PC-9 (cell line): ENCODE results near the gene TNFRSF1B. TPM values are rescaled to one million over a fixed set of nuclear protein-coding genes. Genes with fewer than 3 reads are reported as not detected.

Experiments used
- BruUV-seq: library from RNA; stranded (reverse); fragments of 400-500 nt; replicated peaks from 2 replicates; lab custom pipeline; 2021; lab: Mats Ljungman, UMichigan
- CTCF ChIA-PET: fragments of 300-600 bp; sonication (Branson Sonifier 250); formaldehyde crosslinking; loops from one replicate; lab custom pipeline; 2022; ENCODE audit warnings: antibody characterized with exemption; lab: Charles Lee
- POLR2A ChIA-PET: fragments of 300-600 bp; sonication (Branson Sonifier 250); formaldehyde crosslinking; loops from one replicate; lab custom pipeline; 2022; ENCODE audit warnings: antibody characterized with exemption; ENCODE audit not compliant: unreplicated experiment; lab: Charles Lee
- DNase-seq, 2 experiments: peaks; one replicate each; pipeline versions ENCODE4 v3.0.0 to v3.0.0-alpha.2; 2015 to 2022; ENCODE audit warnings: mixed read lengths in 1 of 2
- H2AFZ ChIP-seq: fragments of 200-600 bp; sonication (generic); 2 replicates; pipeline ENCODE4 v1.8.1; 2017; ENCODE audit warnings: antibody characterized with exemption
- H3F3A ChIP-seq: fragments of 200-600 bp; sonication (generic); 2 replicates; pipeline ENCODE4 v1.8.1; 2017; ENCODE audit warnings: antibody characterized with exemption, mild to moderate bottlenecking, low read depth; ENCODE audit not compliant: insufficient read depth
- H3K27ac ChIP-seq: fragments of 200-600 bp; sonication (generic); 2 replicates; pipeline ENCODE4 v1.6.1; 2016; ENCODE audit warnings: mixed run types
- H3K27me3 ChIP-seq: fragments of 200-600 bp; sonication (generic); 2 replicates; pipeline ENCODE4 v1.6.1; 2016; ENCODE audit warnings: low read depth, mixed run types; ENCODE audit not compliant: insufficient read depth
- H3K36me3 ChIP-seq: fragments of 200-600 bp; sonication (generic); 2 replicates; pipeline ENCODE4 v1.6.1; 2016; ENCODE audit warnings: low read depth, mixed run types
- H3K4me1 ChIP-seq: fragments of 200-600 bp; sonication (generic); replicated peaks from 2 replicates; pipeline ENCODE4 v1.6.1; 2016; ENCODE audit warnings: mixed run types; ENCODE audit not compliant: insufficient read depth
- H3K4me2 ChIP-seq: fragments of 200-600 bp; sonication (generic); 2 replicates; pipeline ENCODE4 v1.6.1; 2017; ENCODE audit warnings: mixed run types
- H3K4me3 ChIP-seq: fragments of 200-600 bp; sonication (generic); 2 replicates; pipeline ENCODE4 v1.6.1; 2016; ENCODE audit warnings: mixed run types
- H3K79me2 ChIP-seq: fragments of 200-600 bp; sonication (generic); 2 replicates; pipeline ENCODE4 v1.6.1; 2017; ENCODE audit warnings: low read depth, mixed run types
- H3K9me2 ChIP-seq: fragments of 200-600 bp; sonication (generic); 2 replicates; pipeline ENCODE4 v1.8.1; 2017; ENCODE audit warnings: mild to moderate bottlenecking; ENCODE audit not compliant: insufficient read depth
- H3K9me3 ChIP-seq: fragments of 200-600 bp; sonication (generic); 2 replicates; pipeline ENCODE4 v1.8.1; 2016; ENCODE audit warnings: low read depth; ENCODE audit not compliant: insufficient read depth
- H4K20me1 ChIP-seq: fragments of 200-600 bp; sonication (generic); 2 replicates; pipeline ENCODE4 v1.8.1; 2017; ENCODE audit not compliant: insufficient read depth
- EZH2 ChIP-seq: fragments of 200-600 bp; sonication (generic); IDR thresholded peaks from 2 replicates; pipeline ENCODE4 v1.8.0; 2017; ENCODE audit warnings: antibody characterized with exemption, low read depth
- intact Hi-C: fragments of 100-400 bp; cut with micrococcal nuclease; formaldehyde crosslinking; loops from one replicate; pipeline ENCODE4 v1.10.0; 2022; ENCODE audit not compliant: unreplicated experiment
- total RNA-seq: library from RNA; stranded (reverse); gene quantifications from 2 replicates; pipeline ENCODE4 v1.2.3, GENCODE V29; 2021
- TF ChIP-seq, protein P1 (sequence below): fragments of 200-600 bp; sonication (generic); conservative IDR thresholded peaks from 2 replicates; pipeline ENCODE4 v1.6.1; 2017; ENCODE audit warnings: mixed run types, antibody characterized with exemption, mild to moderate bottlenecking, moderate library complexity

TNFRSF1B gene
- total RNA-seq, 1 experiment from 2014 or later: 2.7 TPM

- ChIA-PET POLR2A (no interaction called here), CTCF (no interaction called here)
- BruUV-seq: no TSS peak
- Histone ChIP-seq H3K4me1 (peaks cover 9% of the 10 kb centered on the region), H3K79me2 (no peaks in the 10 kb centered on the region), H4K20me1 (no peaks in the 10 kb centered on the region), H3K9me2 (no peaks in the 10 kb centered on the region), H3K4me2 (no peak overlapping the region), H3K27ac (no peak overlapping the region), H3K36me3 (no peaks in the 10 kb centered on the region), H3F3A (no peaks in the 10 kb centered on the region), H3K9me3 (no peaks in the 10 kb centered on the region), H3K27me3 (no peaks in the 10 kb centered on the region), H2AFZ (no peak overlapping the region), H3K4me3 (no peak overlapping the region)
- intact Hi-C loops: no loop called here
- no peak for DNase-seq
- TF ChIP-seq, protein P1, sequence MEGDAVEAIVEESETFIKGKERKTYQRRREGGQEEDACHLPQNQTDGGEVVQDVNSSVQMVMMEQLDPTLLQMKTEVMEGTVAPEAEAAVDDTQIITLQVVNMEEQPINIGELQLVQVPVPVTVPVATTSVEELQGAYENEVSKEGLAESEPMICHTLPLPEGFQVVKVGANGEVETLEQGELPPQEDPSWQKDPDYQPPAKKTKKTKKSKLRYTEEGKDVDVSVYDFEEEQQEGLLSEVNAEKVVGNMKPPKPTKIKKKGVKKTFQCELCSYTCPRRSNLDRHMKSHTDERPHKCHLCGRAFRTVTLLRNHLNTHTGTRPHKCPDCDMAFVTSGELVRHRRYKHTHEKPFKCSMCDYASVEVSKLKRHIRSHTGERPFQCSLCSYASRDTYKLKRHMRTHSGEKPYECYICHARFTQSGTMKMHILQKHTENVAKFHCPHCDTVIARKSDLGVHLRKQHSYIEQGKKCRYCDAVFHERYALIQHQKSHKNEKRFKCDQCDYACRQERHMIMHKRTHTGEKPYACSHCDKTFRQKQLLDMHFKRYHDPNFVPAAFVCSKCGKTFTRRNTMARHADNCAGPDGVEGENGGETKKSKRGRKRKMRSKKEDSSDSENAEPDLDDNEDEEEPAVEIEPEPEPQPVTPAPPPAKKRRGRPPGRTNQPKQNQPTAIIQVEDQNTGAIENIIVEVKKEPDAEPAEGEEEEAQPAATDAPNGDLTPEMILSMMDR: no peak
- TF ChIP-seq EZH2: no peak
Observed at GRCh38 chr1:12188657-12189327, 22.0 kb downstream of the TNFRSF1B start.

DNA sequence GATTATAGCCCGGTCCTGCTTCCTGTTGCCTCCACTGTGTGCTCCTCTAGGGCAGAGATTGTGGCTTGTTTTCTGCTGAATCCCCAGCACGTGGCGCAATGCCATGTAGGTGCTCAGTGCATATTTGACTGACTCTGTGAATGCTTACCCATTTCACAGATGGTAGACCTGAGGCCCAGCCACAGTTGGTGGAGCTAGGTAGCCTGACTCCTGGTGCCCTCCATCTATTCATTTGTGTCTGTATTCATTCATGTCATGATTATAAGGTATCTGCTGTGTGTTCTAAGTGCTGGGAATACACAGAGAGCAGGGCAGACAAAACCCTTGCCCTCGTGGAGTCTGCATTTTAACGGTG is 22.5 kb downstream of the TNFRSF1B start:
- H3K27ac ChIP-seq: no peak overlapping the region
- H3K4me3 ChIP-seq: no peak overlapping the region
- no peak overlapping the region for H3K4me2 ChIP-seq
- H3K27me3 ChIP-seq: no peaks in the 10 kb centered on the region
- H2AFZ ChIP-seq: no peak overlapping the region
- no TSS peak for BruUV-seq
- peaks cover 4% of the 10 kb centered on the region for H3K4me1 ChIP-seq
- no peaks in the 10 kb centered on the region for H3K9me3 ChIP-seq
- DNase-seq: no peak
- H3F3A ChIP-seq: no peaks in the 10 kb centered on the region
- intact Hi-C loops: no loop called here
- H3K79me2 ChIP-seq: no peaks in the 10 kb centered on the region
- CTCF ChIA-PET: no interaction called here
- no peaks in the 10 kb centered on the region for H4K20me1 ChIP-seq
- no peaks in the 10 kb centered on the region for H3K9me2 ChIP-seq
- POLR2A ChIA-PET: no interaction called here
- TF ChIP-seq EZH2: no peak
- TF ChIP-seq, protein P1: no peak
- H3K36me3 ChIP-seq: no peaks in the 10 kb centered on the region

DNA sequence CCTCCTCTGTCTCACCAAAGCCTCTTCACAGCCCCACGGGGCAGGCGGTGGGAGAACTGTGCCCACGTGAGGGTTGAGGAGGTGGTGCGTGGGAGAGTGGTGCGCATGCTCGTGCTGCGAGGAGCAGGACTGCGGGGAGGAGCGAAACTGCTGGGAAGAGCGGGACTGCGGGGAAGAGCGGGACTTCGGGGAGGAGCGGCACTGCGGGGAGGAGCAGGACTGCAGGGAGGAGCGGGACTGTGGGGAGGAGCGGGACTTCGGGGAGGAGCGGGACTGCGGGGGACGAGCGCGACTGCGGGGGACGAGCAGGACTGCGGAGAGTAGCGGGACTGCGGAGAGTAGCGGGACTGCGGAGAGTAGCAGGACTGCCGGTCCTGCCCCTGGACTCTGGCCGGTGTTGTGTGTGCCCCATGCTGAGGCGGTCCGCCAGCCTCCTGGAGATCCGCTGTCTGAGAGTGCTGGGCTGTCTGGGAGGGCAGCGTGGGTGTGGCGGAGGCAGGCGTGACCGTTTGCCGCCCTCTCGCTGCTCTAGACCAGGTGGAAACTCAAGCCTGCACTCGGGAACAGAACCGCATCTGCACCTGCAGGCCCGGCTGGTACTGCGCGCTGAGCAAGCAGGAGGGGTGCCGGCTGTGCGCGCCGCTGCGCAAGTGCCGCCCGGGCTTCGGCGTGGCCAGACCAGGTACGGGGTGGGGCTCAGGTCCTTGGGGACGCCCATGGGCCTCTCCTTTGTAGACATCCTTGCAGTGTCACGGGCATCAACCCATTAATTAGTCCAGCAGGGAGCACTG is 24.6 kb downstream of the TNFRSF1B start:
- no peak for DNase-seq
- intact Hi-C loops: no loop called here
- Histone ChIP-seq H3K4me1 (no peaks in the 10 kb centered on the region), H3F3A (no peaks in the 10 kb centered on the region), H3K9me2 (no peaks in the 10 kb centered on the region), H3K27me3 (no peaks in the 10 kb centered on the region), H4K20me1 (no peaks in the 10 kb centered on the region), H3K9me3 (no peaks in the 10 kb centered on the region), H3K79me2 (no peaks in the 10 kb centered on the region), H2AFZ (no peak overlapping the region), H3K4me2 (no peak overlapping the region), H3K4me3 (no peak overlapping the region), H3K36me3 (no peaks in the 10 kb centered on the region), H3K27ac (no peak overlapping the region)
- CTCF ChIA-PET: no interaction called here
- POLR2A ChIA-PET: no interaction called here
- TF ChIP-seq, protein P1: no peak
- BruUV-seq: no TSS peak
